Measurements from ENCODE around the gene ZNF621. TPM values are rescaled to one million over a fixed set of nuclear protein-coding genes. Genes with fewer than 3 reads are reported as not detected.

The ZNF621 gene
- total RNA-seq, 1 experiment from 2014 or later, result 26.2 TPM

DNA sequence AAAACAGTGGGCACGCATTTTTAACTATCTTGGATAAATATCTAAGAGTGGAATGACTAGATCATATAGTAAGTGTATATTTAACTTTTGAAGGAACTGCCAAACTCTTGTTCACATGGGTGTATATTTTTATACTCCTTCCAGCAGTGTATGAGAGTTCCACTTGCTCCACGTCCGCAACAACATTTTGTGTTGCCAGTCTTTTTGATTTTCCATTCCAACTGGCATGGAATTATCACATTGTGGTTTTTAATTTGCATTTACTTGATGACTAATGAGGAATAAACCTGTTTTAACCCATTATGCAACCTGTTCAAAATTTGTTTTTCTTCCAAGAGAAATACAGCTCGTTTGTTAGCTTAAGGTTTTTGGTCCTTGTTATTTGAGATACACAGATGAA lies 51.6 kb downstream of the ZNF621 start:
- DNase-seq, result no peak
- Histone ChIP-seq H3K9me3 (ENCODE audit: insufficient read depth, low read depth) (no peaks in the 10 kb centered on the region), H3K79me2 (ENCODE audit: low read depth) (no peaks in the 10 kb centered on the region), H3F3A (ENCODE audit: insufficient read depth, low read depth) (no peaks in the 10 kb centered on the region), H3K36me3 (ENCODE audit: low read depth) (no peaks in the 10 kb centered on the region), H3K27me3 (ENCODE audit: insufficient read depth, low read depth) (no peaks in the 10 kb centered on the region), H3K4me2 (no peak overlapping the region), H3K9me2 (ENCODE audit: insufficient read depth) (no peaks in the 10 kb centered on the region), H2AFZ (no peak overlapping the region), H3K4me1 (replicated peaks; ENCODE audit: insufficient read depth) (no peaks in the 10 kb centered on the region), H3K27ac (no peak overlapping the region), H4K20me1 (ENCODE audit: insufficient read depth) (no peaks in the 10 kb centered on the region), H3K4me3 (no peak overlapping the region)
- TF ChIP-seq EZH2 (IDR thresholded peaks at IDR 0.05; ENCODE audit: low read depth), result no peak
- TF ChIP-seq, protein P1, sequence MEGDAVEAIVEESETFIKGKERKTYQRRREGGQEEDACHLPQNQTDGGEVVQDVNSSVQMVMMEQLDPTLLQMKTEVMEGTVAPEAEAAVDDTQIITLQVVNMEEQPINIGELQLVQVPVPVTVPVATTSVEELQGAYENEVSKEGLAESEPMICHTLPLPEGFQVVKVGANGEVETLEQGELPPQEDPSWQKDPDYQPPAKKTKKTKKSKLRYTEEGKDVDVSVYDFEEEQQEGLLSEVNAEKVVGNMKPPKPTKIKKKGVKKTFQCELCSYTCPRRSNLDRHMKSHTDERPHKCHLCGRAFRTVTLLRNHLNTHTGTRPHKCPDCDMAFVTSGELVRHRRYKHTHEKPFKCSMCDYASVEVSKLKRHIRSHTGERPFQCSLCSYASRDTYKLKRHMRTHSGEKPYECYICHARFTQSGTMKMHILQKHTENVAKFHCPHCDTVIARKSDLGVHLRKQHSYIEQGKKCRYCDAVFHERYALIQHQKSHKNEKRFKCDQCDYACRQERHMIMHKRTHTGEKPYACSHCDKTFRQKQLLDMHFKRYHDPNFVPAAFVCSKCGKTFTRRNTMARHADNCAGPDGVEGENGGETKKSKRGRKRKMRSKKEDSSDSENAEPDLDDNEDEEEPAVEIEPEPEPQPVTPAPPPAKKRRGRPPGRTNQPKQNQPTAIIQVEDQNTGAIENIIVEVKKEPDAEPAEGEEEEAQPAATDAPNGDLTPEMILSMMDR (conservative IDR thresholded peaks at IDR 0.05), result no peak
- CTCF ChIA-PET, result no interaction called here
- no TSS peak for BruUV-seq (replicated peaks)
- POLR2A ChIA-PET (ENCODE audit: unreplicated experiment), result no interaction called here
- intact Hi-C loops (cut with micrococcal nuclease; ENCODE audit: unreplicated experiment), result no loop called here

DNA sequence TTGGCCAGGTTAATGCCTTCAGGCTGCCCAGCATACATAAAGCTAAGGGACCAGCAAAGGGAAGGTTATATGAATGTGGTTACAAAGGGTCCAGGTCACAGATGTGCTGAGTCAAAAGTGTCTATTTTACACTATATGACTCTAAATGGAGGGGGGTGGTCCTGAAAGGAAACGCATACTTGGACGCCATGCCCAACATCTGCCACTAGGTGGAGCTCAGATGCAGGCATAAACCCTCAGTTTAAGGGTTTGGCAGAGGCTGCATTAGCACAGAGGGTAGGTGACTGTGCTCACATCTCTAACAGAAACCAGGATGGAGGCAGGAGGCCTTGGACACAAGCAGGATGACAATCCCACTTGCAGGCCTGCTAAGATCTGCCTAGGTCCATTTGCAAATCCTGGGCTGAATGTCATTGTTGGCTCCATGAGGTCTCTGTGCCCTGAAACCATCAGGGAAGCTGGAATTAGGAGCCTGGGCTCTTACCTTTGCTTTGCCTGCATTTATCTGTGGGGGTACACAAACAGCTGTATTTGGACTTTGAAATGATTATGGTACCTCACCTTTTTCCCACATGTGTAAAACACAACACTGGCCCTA lies 55.8 kb downstream of the ZNF621 start:
- Histone ChIP-seq H4K20me1 (ENCODE audit: insufficient read depth) (no peaks in the 10 kb centered on the region), H3K27ac (no peak overlapping the region), H3F3A (ENCODE audit: insufficient read depth, low read depth) (no peaks in the 10 kb centered on the region), H3K9me2 (ENCODE audit: insufficient read depth) (no peaks in the 10 kb centered on the region), H3K4me3 (no peak overlapping the region), H3K27me3 (ENCODE audit: insufficient read depth, low read depth) (no peaks in the 10 kb centered on the region), H3K4me2 (no peak overlapping the region), H2AFZ (no peak overlapping the region), H3K79me2 (ENCODE audit: low read depth) (no peaks in the 10 kb centered on the region), H3K4me1 (replicated peaks; ENCODE audit: insufficient read depth) (no peaks in the 10 kb centered on the region), H3K36me3 (ENCODE audit: low read depth) (no peaks in the 10 kb centered on the region), H3K9me3 (ENCODE audit: insufficient read depth, low read depth) (no peaks in the 10 kb centered on the region)
- intact Hi-C loops (cut with micrococcal nuclease; ENCODE audit: unreplicated experiment), result loop anchor here (1.0 to 10.0 kb wide), 7 partner anchors 144 to 1634 kb away; partner anchors contain the start of genes CTNNB1 and TRAK1
- ChIA-PET CTCF (interaction anchor here (0.7 kb wide), 1 partner anchor 204 kb away, joined by 3 read pairs; no protein-coding TSS in a partner anchor), POLR2A (ENCODE audit: unreplicated experiment) (no interaction called here)
- TF ChIP-seq, protein P1 (conservative IDR thresholded peaks at IDR 0.05), result peak; percentile 93
- no peak for TF ChIP-seq EZH2 (IDR thresholded peaks at IDR 0.05; ENCODE audit: low read depth)
- BruUV-seq (replicated peaks), result no TSS peak
- peak in 1 of 2 experiments; percentile 57 for DNase-seq

DNA sequence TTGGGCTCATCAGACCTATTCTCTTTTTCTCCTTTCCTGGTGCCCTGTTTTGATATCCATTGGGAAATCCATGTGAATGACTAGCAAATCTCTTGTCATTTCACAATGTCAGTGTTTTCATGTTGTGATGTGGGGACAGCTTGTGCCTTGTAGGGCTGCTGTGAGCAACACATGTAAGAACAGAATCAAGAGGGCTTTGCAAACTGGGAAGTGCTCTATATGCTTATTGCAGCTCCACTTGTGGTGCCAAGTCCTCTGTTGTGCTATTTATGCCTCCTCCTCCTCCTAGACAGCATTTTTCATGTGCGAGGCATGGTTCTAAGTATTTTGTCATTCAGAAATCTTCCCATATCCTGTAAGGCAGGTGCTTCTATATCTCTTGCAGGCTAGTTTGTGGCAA lies 56.4 kb downstream of the ZNF621 start:
- Histone ChIP-seq H3K4me3 (no peak overlapping the region), H3K9me3 (ENCODE audit: insufficient read depth, low read depth) (no peaks in the 10 kb centered on the region), H4K20me1 (ENCODE audit: insufficient read depth) (no peaks in the 10 kb centered on the region), H3K4me2 (no peak overlapping the region), H3F3A (ENCODE audit: insufficient read depth, low read depth) (no peaks in the 10 kb centered on the region), H3K9me2 (ENCODE audit: insufficient read depth) (no peaks in the 10 kb centered on the region), H3K27me3 (ENCODE audit: insufficient read depth, low read depth) (no peaks in the 10 kb centered on the region), H3K36me3 (ENCODE audit: low read depth) (no peaks in the 10 kb centered on the region), H3K27ac (no peak overlapping the region), H3K4me1 (replicated peaks; ENCODE audit: insufficient read depth) (no peaks in the 10 kb centered on the region), H2AFZ (no peak overlapping the region), H3K79me2 (ENCODE audit: low read depth) (no peaks in the 10 kb centered on the region)
- ChIA-PET POLR2A (ENCODE audit: unreplicated experiment) (no interaction called here), CTCF (no interaction called here)
- intact Hi-C loops (cut with micrococcal nuclease; ENCODE audit: unreplicated experiment), result loop anchor here (5.0 to 10.0 kb wide), 5 partner anchors 144 to 1634 kb away; partner anchors contain the start of genes CTNNB1 and TRAK1
- no TSS peak for BruUV-seq (replicated peaks)
- no peak for DNase-seq
- TF ChIP-seq, protein P1 (conservative IDR thresholded peaks at IDR 0.05), result no peak
- TF ChIP-seq EZH2 (IDR thresholded peaks at IDR 0.05; ENCODE audit: low read depth), result no peak
